IMR-90 (cell line): Measurements from ENCODE around the gene CTBP1. TPM values are rescaled to one million over a fixed set of nuclear protein-coding genes. Genes with fewer than 3 reads are reported as not detected.

ENCODE experiments used
- ATAC-seq: fragments of 200-7000 bp; cut with Tn5 transposase; 2 replicates; pipeline ENCODE4 v1.9.1; 2020; ENCODE audit warnings: low read depth, mild to moderate bottlenecking, moderate library complexity
- BruUV-seq: library from RNA; stranded (reverse); fragments of 400-500 nt; replicated peaks from 2 replicates; lab custom pipeline; 2021; lab: Mats Ljungman, UMichigan
- CTCF ChIA-PET: fragments of 300-600 bp; formaldehyde crosslinking; extraction: SDS; loops from one replicate; lab custom pipeline; 2021; ENCODE audit warnings: antibody characterized with exemption; lab: Yijun Ruan, JAX
- POLR2A ChIA-PET: fragments of 300-600 bp; sonication (Branson Sonifier 250); formaldehyde crosslinking; loops from one replicate; lab custom pipeline; 2022; ENCODE audit warnings: antibody characterized with exemption; ENCODE audit not compliant: unreplicated experiment; lab: Charles Lee
- DNase-seq: peaks from one replicate; pipeline ENCODE4 v3.0.0; 2013
- H2AFZ ChIP-seq: replicated peaks from 2 replicates; pipeline ENCODE3; 2013; ENCODE audit warnings: low read length, mild to moderate bottlenecking; ENCODE audit not compliant: poor library complexity
- H2AK5ac ChIP-seq: 2 replicates; pipeline ENCODE4 v1.6.1; 2013; ENCODE audit warnings: low read depth, low read length, inconsistent platforms
- H2AK9ac ChIP-seq: replicated peaks from 2 replicates; pipeline ENCODE3; 2013; ENCODE audit warnings: mild to moderate bottlenecking, low read depth, low read length, moderate library complexity; ENCODE audit not compliant: poor library complexity
- H2BK120ac ChIP-seq: 2 replicates; pipeline ENCODE4 v1.6.1; 2013; ENCODE audit warnings: low read depth, low read length, inconsistent platforms
- H2BK15ac ChIP-seq: 3 replicates; pipeline ENCODE4 v1.6.1; 2013; ENCODE audit warnings: low read depth, low read length, inconsistent platforms
- H2BK20ac ChIP-seq: 2 replicates; pipeline ENCODE4 v1.6.1; 2013; ENCODE audit warnings: low read depth, mild to moderate bottlenecking, inconsistent platforms, low read length, moderate library complexity
- H2BK5ac ChIP-seq: 2 replicates; pipeline ENCODE4 v1.6.1; 2013; ENCODE audit warnings: mild to moderate bottlenecking, low read depth, low read length, inconsistent platforms; ENCODE audit not compliant: poor library complexity, severe bottlenecking
- H3K14ac ChIP-seq: replicated peaks from 2 replicates; pipeline ENCODE4 v1.6.1; 2013; ENCODE audit warnings: low read depth, low read length, inconsistent platforms
- H3K18ac ChIP-seq: 2 replicates; pipeline ENCODE4 v1.6.1; 2013; ENCODE audit warnings: low read depth, low read length, control low read depth
- H3K23ac ChIP-seq: 2 replicates; pipeline ENCODE4 v1.6.1; 2013; ENCODE audit warnings: low read depth, low read length, inconsistent platforms
- H3K27ac ChIP-seq: 2 replicates; pipeline ENCODE4 v1.5.1; 2013; ENCODE audit warnings: mild to moderate bottlenecking, control low read depth, low read length; ENCODE audit not compliant: insufficient read depth
- H3K27me3 ChIP-seq: 2 replicates; pipeline ENCODE4 v1.6.1; 2013; ENCODE audit warnings: low read length; ENCODE audit not compliant: control insufficient read depth, insufficient read depth
- H3K36me3 ChIP-seq: 2 replicates; pipeline ENCODE4 v1.6.1; 2013; ENCODE audit warnings: low read length, mixed read lengths; ENCODE audit not compliant: control insufficient read depth, insufficient read depth
- H3K4ac ChIP-seq: 2 replicates; pipeline ENCODE4 v1.6.1; 2013; ENCODE audit warnings: low read depth, low read length, inconsistent platforms
- H3K4me1 ChIP-seq: 2 replicates; pipeline ENCODE4 v1.6.1; 2013; ENCODE audit warnings: low read length, mixed read lengths; ENCODE audit not compliant: control insufficient read depth, insufficient read depth
- H3K4me2 ChIP-seq: 2 replicates; pipeline ENCODE4 v1.6.1; 2013; ENCODE audit warnings: low read depth, mild to moderate bottlenecking, control low read depth, low read length, moderate library complexity
- H3K4me3 ChIP-seq: 2 replicates; pipeline ENCODE4 v1.5.1; 2013; ENCODE audit warnings: low read depth, mild to moderate bottlenecking, control low read depth, low read length, moderate library complexity; ENCODE audit not compliant: insufficient read depth
- H3K56ac ChIP-seq: 2 replicates; pipeline ENCODE4 v1.6.1; 2013; ENCODE audit warnings: low read length, inconsistent platforms; ENCODE audit not compliant: insufficient read depth; ENCODE audit errors: extremely low read depth
- H3K79me1 ChIP-seq, 2 experiments: 2 replicates each; pipeline ENCODE4 v1.6.1; 2013; ENCODE audit warnings: low read length in 2 of 2, inconsistent platforms in 1 of 2, low read depth in 1 of 2
- H3K9ac ChIP-seq: 2 replicates; pipeline ENCODE4 v1.6.1; 2013; ENCODE audit warnings: low read depth, low read length, control low read depth
- H3K9me1 ChIP-seq: 2 replicates; pipeline ENCODE4 v1.6.1; 2013; ENCODE audit warnings: low read length, inconsistent platforms; ENCODE audit not compliant: insufficient read depth
- H3K9me3 ChIP-seq: 2 replicates; pipeline ENCODE4 v1.6.1; 2013; ENCODE audit warnings: low read length; ENCODE audit not compliant: control insufficient read depth, insufficient read depth
- H4K20me1 ChIP-seq: 2 replicates; pipeline ENCODE4 v1.6.1; 2013; ENCODE audit warnings: low read length, inconsistent platforms; ENCODE audit not compliant: insufficient read depth
- H4K5ac ChIP-seq: 2 replicates; pipeline ENCODE4 v1.6.1; 2013; ENCODE audit warnings: mild to moderate bottlenecking, low read depth, low read length, control low read depth
- H4K8ac ChIP-seq, 2 experiments: 2 replicates each; pipeline ENCODE4 v1.6.1; 2013; ENCODE audit warnings: low read depth in 2 of 2, low read length in 2 of 2, control low read depth in 1 of 2, inconsistent platforms in 1 of 2
- H4K91ac ChIP-seq: 2 replicates; pipeline ENCODE4 v1.6.1; 2013; ENCODE audit warnings: low read depth, low read length, inconsistent platforms; ENCODE audit not compliant: insufficient read depth
- BHLHE40 ChIP-seq: fragments of 150-350 bp; IDR thresholded peaks from 2 replicates; pipeline ENCODE4 v1.6.1; 2016; ENCODE audit warnings: mild to moderate bottlenecking, low read depth, low read length
- CHD1 ChIP-seq: IDR thresholded peaks from 2 replicates; pipeline ENCODE4 v1.6.1; 2012; ENCODE audit warnings: low read depth, low read length, improper control_type of control experiment
- ELK1 ChIP-seq: fragments of 150-350 bp; IDR thresholded peaks from 2 replicates; pipeline ENCODE4 v1.6.1; 2016; ENCODE audit warnings: low read depth, mild to moderate bottlenecking, low read length, moderate library complexity, borderline replicate concordance
- FOS ChIP-seq: fragments of 150-350 bp; IDR thresholded peaks from 2 replicates; pipeline ENCODE4 v1.6.1; 2016; ENCODE audit warnings: low read depth, low read length
- MAFK ChIP-seq: IDR thresholded peaks from 2 replicates; pipeline ENCODE4 v1.6.1; 2012; ENCODE audit warnings: low read depth, low read length, improper control_type of control experiment
- MXI1 ChIP-seq: IDR thresholded peaks from 2 replicates; pipeline ENCODE4 v1.6.1; 2012; ENCODE audit warnings: low read depth, mild to moderate bottlenecking, low read length, moderate library complexity, borderline replicate concordance
- POLR2A ChIP-seq: IDR thresholded peaks from 2 replicates; pipeline ENCODE4 v1.6.1; 2012; ENCODE audit warnings: mild to moderate bottlenecking, low read depth, low read length
- RAD21 ChIP-seq: IDR thresholded peaks from 2 replicates; pipeline ENCODE4 v1.6.1; 2012; ENCODE audit warnings: low read length, improper control_type of control experiment
- RCOR1 ChIP-seq: IDR thresholded peaks from 2 replicates; pipeline ENCODE4 v1.6.1; 2012; ENCODE audit warnings: mild to moderate bottlenecking, low read length, improper control_type of control experiment; ENCODE audit not compliant: insufficient replicate concordance
- RFX5 ChIP-seq: IDR thresholded peaks from 2 replicates; pipeline ENCODE4 v1.8.0; 2012; ENCODE audit warnings: low read depth, mild to moderate bottlenecking, low read length, moderate library complexity
- USF2 ChIP-seq: fragments of 150-350 bp; IDR thresholded peaks from 2 replicates; pipeline ENCODE4 v1.6.1; 2017; ENCODE audit warnings: mild to moderate bottlenecking, antibody characterized with exemption, low read length, low read depth
- WGBS, 2 experiments: methylation state at CpG; one replicate each; pipeline versions ENCODE4 v1.1.5 to v1.1.7; 2013; ENCODE audit warnings: missing lambda C conversion rate in 2 of 2; ENCODE audit not compliant: insufficient read length in 1 of 2; ENCODE audit errors: extremely low coverage in 2 of 2; 5-methylcytosine and 5-hydroxymethylcytosine counted together
- dilution Hi-C: fragments of 300-500 bp; cut with HindIII; formaldehyde crosslinking; loops from one replicate; pipeline ENCODE4 v1.14.3; 2018; ENCODE audit warnings: low sequenced_read_pairs; ENCODE audit not compliant: unreplicated experiment
- in situ Hi-C: fragments of 300-500 bp; cut with MboI; formaldehyde crosslinking; loops from 3 replicates; pipeline ENCODE4 v1.14.3; 2019; ENCODE audit warnings: low sequenced_read_pairs, inconsistent platforms, mixed read lengths
- intact Hi-C: fragments of 100-400 bp; cut with micrococcal nuclease; formaldehyde crosslinking; loops from 2 replicates; pipeline ENCODE4 v1.10.0; 2022
- polyA plus RNA-seq, 3 experiments: library from polyadenylated mRNA; depleted of rRNA; stranded (reverse); fragments of >200 nt; gene quantifications; 2 replicates each; pipeline ENCODE4 v1.2.3, GENCODE V29; 2012; ENCODE audit warnings: low replicate concordance in 1 of 3
- total RNA-seq: library from RNA; depleted of rRNA; stranded (reverse); fragments of >200 nt; gene quantifications from 2 replicates; pipeline ENCODE4 v1.2.3, GENCODE V29; 2012

CTBP1 gene
- total and polyA plus RNA-seq, 2 of the 4 experiments (the other 2 are of a cell fraction): 147 to 212 TPM

- Histone ChIP-seq H2BK5ac (no peak overlapping the region), H3K4ac (no peak overlapping the region)
- POLR2A ChIA-PET: no interaction called here
Observed at GRCh38 chr4:1211891-1212545, 36.9 kb downstream of the CTBP1 start.

More at GRCh38 chr4:1211891-1212545, 36.9 kb downstream of the CTBP1 start:
- Histone ChIP-seq H3K4me2 (no peak overlapping the region), H2AFZ (no peak overlapping the region), H2AK5ac (no peak overlapping the region), H4K5ac (no peak overlapping the region), H3K9ac (no peak overlapping the region), H3K27ac (peak overlapping the region; percentile 16; the same call in 1 of the 2 replicates), H3K4me1 (peaks cover 34% of the 10 kb centered on the region), H3K27me3 (no peaks in the 10 kb centered on the region), H4K20me1 (no peaks in the 10 kb centered on the region; the same call in 1 of the 2 replicates), H4K8ac (no peak overlapping the region), H3K4me3 (no peak overlapping the region), H2AK9ac (no peak overlapping the region), H3K23ac (no peak overlapping the region), H3K18ac (no peak overlapping the region), H2BK120ac (no peak overlapping the region), H3K79me1 (peaks cover 0 to 51% of the 10 kb centered on the region in 2 experiments), H3K9me3 (no peaks in the 10 kb centered on the region), H3K9me1 (peaks cover 20% of the 10 kb centered on the region), H4K91ac (no peak overlapping the region), H2BK15ac (no peak overlapping the region), H3K14ac (no peak overlapping the region), H3K56ac (no peak overlapping the region), H3K36me3 (peaks cover 62% of the 10 kb centered on the region), H2BK20ac (no peak overlapping the region)
- BruUV-seq: TSS peak; percentile 96
- TF ChIP-seq USF2: no peak
- no peak for TF ChIP-seq FOS
- no peak for TF ChIP-seq POLR2A
- TF ChIP-seq MXI1: no peak
- TF ChIP-seq RFX5: no peak
- no peak for TF ChIP-seq RAD21
- no peak for TF ChIP-seq BHLHE40
- TF ChIP-seq ELK1: no peak
- TF ChIP-seq CHD1: no peak
- TF ChIP-seq MAFK: no peak
- no peak for TF ChIP-seq RCOR1
- dilution Hi-C loops: no loop called here
- no peak for DNase-seq
- no peak for ATAC-seq
- intact Hi-C loops: no loop called here
- in situ Hi-C loops: no loop called here
- CTCF ChIA-PET: interaction anchor here (0.6 kb wide), 1 partner anchor 417 kb away, joined by 4 read pairs; no protein-coding TSS in a partner anchor
- 79% methylated on average over 20 of the region's 34 CpGs; no CpG with 5 or more reads in 1 of the 2 experiments for WGBS, 2 experiments
